ENCODE data around the gene CBARP. TPM values are rescaled to one million over a fixed set of nuclear protein-coding genes. Genes with fewer than 3 reads are reported as not detected.

The CBARP gene
- total and polyA plus RNA-seq, 4 donors = 0.05 to 0.25 (median 0.06) TPM; not detected in 1

- TF ChIP-seq GABPA (IDR thresholded peaks at IDR 0.05 in 1 of 2, conservative IDR thresholded peaks at IDR 0.05 in 1 of 2) (no peak), SP1 (IDR thresholded peaks at IDR 0.05) (peak; percentile 83), JUND (IDR thresholded peaks at IDR 0.05) (peak; percentile 59), RXRA (IDR thresholded peaks at IDR 0.05) (peak; percentile 92), YY1 (IDR thresholded peaks at IDR 0.05) (peak; percentile 44), RAD21 (IDR thresholded peaks at IDR 0.05) (peak in 1 of 2 donors; percentile 39), HNF4G (IDR thresholded peaks at IDR 0.05) (peak; percentile 33), MAX (IDR thresholded peaks at IDR 0.05) (peak; percentile 70)
- TF ChIP-seq, protein P1, sequence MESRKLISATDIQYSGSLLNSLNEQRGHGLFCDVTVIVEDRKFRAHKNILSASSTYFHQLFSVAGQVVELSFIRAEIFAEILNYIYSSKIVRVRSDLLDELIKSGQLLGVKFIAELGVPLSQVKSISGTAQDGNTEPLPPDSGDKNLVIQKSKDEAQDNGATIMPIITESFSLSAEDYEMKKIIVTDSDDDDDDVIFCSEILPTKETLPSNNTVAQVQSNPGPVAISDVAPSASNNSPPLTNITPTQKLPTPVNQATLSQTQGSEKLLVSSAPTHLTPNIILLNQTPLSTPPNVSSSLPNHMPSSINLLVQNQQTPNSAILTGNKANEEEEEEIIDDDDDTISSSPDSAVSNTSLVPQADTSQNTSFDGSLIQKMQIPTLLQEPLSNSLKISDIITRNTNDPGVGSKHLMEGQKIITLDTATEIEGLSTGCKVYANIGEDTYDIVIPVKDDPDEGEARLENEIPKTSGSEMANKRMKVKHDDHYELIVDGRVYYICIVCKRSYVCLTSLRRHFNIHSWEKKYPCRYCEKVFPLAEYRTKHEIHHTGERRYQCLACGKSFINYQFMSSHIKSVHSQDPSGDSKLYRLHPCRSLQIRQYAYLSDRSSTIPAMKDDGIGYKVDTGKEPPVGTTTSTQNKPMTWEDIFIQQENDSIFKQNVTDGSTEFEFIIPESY (IDR thresholded peaks at IDR 0.05) = peak; percentile 52
- TF ChIP-seq, protein P2, sequence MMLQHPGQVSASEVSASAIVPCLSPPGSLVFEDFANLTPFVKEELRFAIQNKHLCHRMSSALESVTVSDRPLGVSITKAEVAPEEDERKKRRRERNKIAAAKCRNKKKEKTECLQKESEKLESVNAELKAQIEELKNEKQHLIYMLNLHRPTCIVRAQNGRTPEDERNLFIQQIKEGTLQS (IDR thresholded peaks at IDR 0.05) = peak; percentile 59
Observed at GRCh38 chr19:1261798-1262622, 24.2 kb upstream of the CBARP start (continued).

DNA sequence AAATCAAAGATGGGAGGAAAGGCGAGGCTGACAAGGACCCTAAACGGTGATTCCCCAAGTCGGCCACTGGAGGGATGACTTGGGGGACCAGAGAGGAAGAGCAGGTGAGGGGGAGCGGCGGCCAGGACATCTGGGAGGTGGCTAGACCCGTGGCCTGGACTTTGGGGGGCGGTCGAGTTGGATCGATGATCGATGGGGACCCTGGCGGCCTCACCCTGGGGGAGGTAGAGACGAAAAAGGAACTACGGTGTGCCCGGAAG is 23.7 kb upstream of the CBARP start:
- H3K4me1 ChIP-seq (ENCODE audit: control insufficient read depth in 4 of 4, insufficient read depth in 4 of 4, low read length in 3 of 4) = peaks cover 26 to 72% (median 49%) of the 10 kb centered on the region in 4 donors
- no peak for DNase-seq (ENCODE audit: low spot score)
- H3K27me3 ChIP-seq (ENCODE audit: control insufficient read depth in 4 of 4, insufficient read depth in 4 of 4, low read length in 3 of 4) = no peaks in the 10 kb centered on the region
- WGBS = 13% methylated on average over 14 of the region's 14 CpGs
- H3K36me3 ChIP-seq (ENCODE audit: control insufficient read depth in 4 of 4, insufficient read depth in 3 of 4, low read depth in 1 of 4, low read length in 3 of 4) = peaks cover 7 to 10% (median 7%) of the 10 kb centered on the region in 4 donors
- TF ChIP-seq, protein P3, sequence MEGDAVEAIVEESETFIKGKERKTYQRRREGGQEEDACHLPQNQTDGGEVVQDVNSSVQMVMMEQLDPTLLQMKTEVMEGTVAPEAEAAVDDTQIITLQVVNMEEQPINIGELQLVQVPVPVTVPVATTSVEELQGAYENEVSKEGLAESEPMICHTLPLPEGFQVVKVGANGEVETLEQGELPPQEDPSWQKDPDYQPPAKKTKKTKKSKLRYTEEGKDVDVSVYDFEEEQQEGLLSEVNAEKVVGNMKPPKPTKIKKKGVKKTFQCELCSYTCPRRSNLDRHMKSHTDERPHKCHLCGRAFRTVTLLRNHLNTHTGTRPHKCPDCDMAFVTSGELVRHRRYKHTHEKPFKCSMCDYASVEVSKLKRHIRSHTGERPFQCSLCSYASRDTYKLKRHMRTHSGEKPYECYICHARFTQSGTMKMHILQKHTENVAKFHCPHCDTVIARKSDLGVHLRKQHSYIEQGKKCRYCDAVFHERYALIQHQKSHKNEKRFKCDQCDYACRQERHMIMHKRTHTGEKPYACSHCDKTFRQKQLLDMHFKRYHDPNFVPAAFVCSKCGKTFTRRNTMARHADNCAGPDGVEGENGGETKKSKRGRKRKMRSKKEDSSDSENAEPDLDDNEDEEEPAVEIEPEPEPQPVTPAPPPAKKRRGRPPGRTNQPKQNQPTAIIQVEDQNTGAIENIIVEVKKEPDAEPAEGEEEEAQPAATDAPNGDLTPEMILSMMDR (IDR thresholded peaks at IDR 0.05; ENCODE audit: low read depth, low read length, missing input control) = peak; percentile 12
- no peak for TF ChIP-seq NR2F2 (IDR thresholded peaks at IDR 0.05)
- TF ChIP-seq, protein P1 (IDR thresholded peaks at IDR 0.05) = no peak
- peak overlapping the region; percentile 11 to 62 (median 52) for H3K4me3 ChIP-seq (ENCODE audit: low read depth in 1 of 3, low read length in 3 of 3)
- H3K9me3 ChIP-seq (ENCODE audit: control insufficient read depth in 4 of 4, low read length in 3 of 4) = no peaks in the 10 kb centered on the region
- peak overlapping the region; percentile 2 to 59 for H3K9ac ChIP-seq (ENCODE audit: low read depth in 1 of 2, low read length in 2 of 2)
- H3K27ac ChIP-seq (ENCODE audit: low read depth in 1 of 2, low read length in 2 of 2) = peak overlapping the region; percentile 89 to 93

Data from liver (tissue), 9 donors.